Peyer's patch (tissue), 4 donors: ENCODE data around the gene XYLT1. TPM values are rescaled to one million over a fixed set of nuclear protein-coding genes. Genes with fewer than 3 reads are reported as not detected.

Experiments
- DNase-seq, 3 donors: peaks; one replicate each; pipeline ENCODE4 v3.0.0-alpha.2; 2017 to 2019
- H3K27ac ChIP-seq, 4 donors: fragments of 200-600 bp; sonication (generic); one replicate each; pipeline ENCODE4 v1.5.1; 2016 to 2019
- H3K27me3 ChIP-seq, 2 donors: fragments of 200-600 bp; sonication (generic); one replicate each; pipeline ENCODE4 v1.5.1; 2019
- H3K36me3 ChIP-seq, 3 donors: fragments of 200-600 bp; sonication (generic); one replicate each; pipeline ENCODE4 v1.5.1; 2016 to 2019
- H3K4me1 ChIP-seq, 4 donors: fragments of 200-600 bp; sonication (generic); one replicate each; pipeline ENCODE4 v1.5.1; 2016 to 2019
- H3K4me3 ChIP-seq, 4 donors: fragments of 200-600 bp; sonication (generic); 1 replicate in 3 of 4; 2 replicates in 1 of 4; pipeline ENCODE4 v1.5.1; 2016 to 2019; ENCODE audit warnings: mild to moderate bottlenecking in 1 of 4
- H3K9me3 ChIP-seq, 4 donors: fragments of 200-600 bp; sonication (generic); one replicate each; pipeline ENCODE4 v1.5.1; 2016 to 2019; ENCODE audit warnings: mild to moderate bottlenecking in 1 of 4
- POLR2A ChIP-seq, 2 donors: fragments of 450-650 bp; IDR thresholded peaks; one replicate each; pipeline ENCODE4 v1.5.1; 2017; ENCODE audit warnings: antibody characterized with exemption in 2 of 2, mild to moderate bottlenecking in 2 of 2, moderate library complexity in 2 of 2
- total RNA-seq, 4 donors: library from RNA; depleted of rRNA; stranded (reverse); fragments of >200 nt; gene quantifications; one replicate each; pipeline ENCODE4 v1.1.0, GENCODE V29; 2016
- TF ChIP-seq, protein P1 (sequence below), 6 experiments: fragments of 450-650 bp in 4 of 6; fragments of 200-600 bp in 2 of 6; sonication (generic) in 1 of 6; IDR thresholded peaks; one replicate each; pipeline ENCODE4 v1.5.1; 2017 to 2019; ENCODE audit warnings: antibody characterized with exemption in 6 of 6, mild to moderate bottlenecking in 3 of 6, moderate library complexity in 1 of 6

XYLT1 gene
- total RNA-seq, 4 donors from 2014 or later = 18.7 to 42.1 (median 37.7) TPM

DNA sequence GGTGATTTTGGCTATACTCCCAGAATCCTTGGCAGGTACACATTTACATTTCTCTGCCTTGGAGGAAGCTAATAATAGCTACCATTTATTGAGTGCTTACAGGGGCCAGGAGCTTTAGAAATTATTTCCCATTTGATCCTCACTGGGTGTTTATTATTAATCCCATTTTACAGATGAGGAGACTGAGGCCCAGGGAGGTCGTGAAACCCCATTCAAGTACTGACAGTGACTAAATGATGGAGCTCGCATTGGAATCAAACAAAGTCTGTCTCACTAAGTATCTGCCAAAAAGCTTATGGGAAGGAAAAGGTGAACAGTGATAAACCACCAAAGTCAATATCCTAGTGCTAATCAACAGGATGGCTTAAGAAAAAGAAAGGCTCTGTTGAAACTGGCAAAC is 33.3 kb upstream of the XYLT1 start:
- TF ChIP-seq, protein P1, sequence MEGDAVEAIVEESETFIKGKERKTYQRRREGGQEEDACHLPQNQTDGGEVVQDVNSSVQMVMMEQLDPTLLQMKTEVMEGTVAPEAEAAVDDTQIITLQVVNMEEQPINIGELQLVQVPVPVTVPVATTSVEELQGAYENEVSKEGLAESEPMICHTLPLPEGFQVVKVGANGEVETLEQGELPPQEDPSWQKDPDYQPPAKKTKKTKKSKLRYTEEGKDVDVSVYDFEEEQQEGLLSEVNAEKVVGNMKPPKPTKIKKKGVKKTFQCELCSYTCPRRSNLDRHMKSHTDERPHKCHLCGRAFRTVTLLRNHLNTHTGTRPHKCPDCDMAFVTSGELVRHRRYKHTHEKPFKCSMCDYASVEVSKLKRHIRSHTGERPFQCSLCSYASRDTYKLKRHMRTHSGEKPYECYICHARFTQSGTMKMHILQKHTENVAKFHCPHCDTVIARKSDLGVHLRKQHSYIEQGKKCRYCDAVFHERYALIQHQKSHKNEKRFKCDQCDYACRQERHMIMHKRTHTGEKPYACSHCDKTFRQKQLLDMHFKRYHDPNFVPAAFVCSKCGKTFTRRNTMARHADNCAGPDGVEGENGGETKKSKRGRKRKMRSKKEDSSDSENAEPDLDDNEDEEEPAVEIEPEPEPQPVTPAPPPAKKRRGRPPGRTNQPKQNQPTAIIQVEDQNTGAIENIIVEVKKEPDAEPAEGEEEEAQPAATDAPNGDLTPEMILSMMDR (IDR thresholded peaks at IDR 0.05) = no peak
- no peak for TF ChIP-seq POLR2A (IDR thresholded peaks at IDR 0.05)
- no peak overlapping the region for H3K27ac ChIP-seq
- H3K4me3 ChIP-seq = no peak overlapping the region
- no peaks in the 10 kb centered on the region for H3K36me3 ChIP-seq
- H3K4me1 ChIP-seq = no peaks in the 10 kb centered on the region
- no peak for DNase-seq
- no peaks in the 10 kb centered on the region for H3K9me3 ChIP-seq
- H3K27me3 ChIP-seq = no peaks in the 10 kb centered on the region

DNA sequence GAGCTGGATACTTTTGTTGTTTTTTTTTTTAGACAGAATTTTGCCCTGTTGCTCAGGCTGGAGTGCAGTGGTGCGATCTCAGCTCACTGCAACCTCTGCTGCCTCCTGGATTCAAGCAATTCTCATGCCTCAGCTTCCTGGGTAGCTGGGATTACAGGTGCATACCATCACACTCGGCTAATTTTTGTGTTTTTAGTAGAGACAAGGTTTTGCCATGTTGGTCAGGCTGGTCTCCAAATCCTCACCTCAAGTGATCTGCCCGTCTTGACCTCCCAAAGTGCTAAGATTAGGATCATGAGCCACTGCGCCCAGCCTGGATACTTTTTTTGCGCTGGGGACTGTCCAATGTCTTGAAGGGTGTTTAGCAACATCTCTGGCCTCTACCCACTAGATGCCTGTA is 32.6 kb upstream of the XYLT1 start:
- Histone ChIP-seq H3K27ac (no peak overlapping the region), H3K4me1 (no peaks in the 10 kb centered on the region), H3K4me3 (no peak overlapping the region), H3K36me3 (no peaks in the 10 kb centered on the region), H3K9me3 (no peaks in the 10 kb centered on the region), H3K27me3 (no peaks in the 10 kb centered on the region)
- DNase-seq = no peak
- TF ChIP-seq, protein P1 (IDR thresholded peaks at IDR 0.05) = no peak
- no peak for TF ChIP-seq POLR2A (IDR thresholded peaks at IDR 0.05)

DNA sequence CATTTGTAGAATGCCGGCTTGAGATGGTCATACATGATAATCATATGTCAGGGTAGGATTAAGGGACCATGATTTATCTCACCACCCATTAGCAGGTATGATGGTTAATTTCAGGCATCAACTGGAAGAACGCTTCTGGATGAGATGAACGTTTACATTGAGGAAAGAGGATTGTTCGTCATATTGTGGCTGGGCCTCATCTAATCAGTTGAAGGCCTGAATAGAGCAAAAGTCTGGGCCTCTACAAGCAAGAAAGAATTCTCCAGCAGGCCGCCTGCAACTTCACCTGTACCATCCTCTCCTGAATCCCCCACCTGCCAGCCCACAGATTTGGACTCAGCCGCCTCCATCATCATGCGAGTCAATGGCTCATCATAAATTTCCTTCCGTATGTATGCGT is 30.6 kb upstream of the XYLT1 start:
- H3K4me1 ChIP-seq = no peaks in the 10 kb centered on the region
- H3K9me3 ChIP-seq = no peaks in the 10 kb centered on the region
- DNase-seq = no peak
- no peak overlapping the region for H3K4me3 ChIP-seq
- H3K27ac ChIP-seq = no peak overlapping the region
- TF ChIP-seq, protein P1 (IDR thresholded peaks at IDR 0.05) = no peak
- no peak for TF ChIP-seq POLR2A (IDR thresholded peaks at IDR 0.05)
- no peaks in the 10 kb centered on the region for H3K27me3 ChIP-seq
- no peaks in the 10 kb centered on the region for H3K36me3 ChIP-seq

GRCh38 chr16:17499223-17499902 is 28.6 kb upstream of the XYLT1 start:
- H3K4me3 ChIP-seq = no peak overlapping the region
- TF ChIP-seq, protein P1 (IDR thresholded peaks at IDR 0.05) = no peak
- no peak for TF ChIP-seq POLR2A (IDR thresholded peaks at IDR 0.05)
- H3K27ac ChIP-seq = no peak overlapping the region
- no peaks in the 10 kb centered on the region for H3K9me3 ChIP-seq
- no peaks in the 10 kb centered on the region for H3K36me3 ChIP-seq
- no peaks in the 10 kb centered on the region for H3K27me3 ChIP-seq
- DNase-seq = no peak
- H3K4me1 ChIP-seq = no peaks in the 10 kb centered on the region

DNA sequence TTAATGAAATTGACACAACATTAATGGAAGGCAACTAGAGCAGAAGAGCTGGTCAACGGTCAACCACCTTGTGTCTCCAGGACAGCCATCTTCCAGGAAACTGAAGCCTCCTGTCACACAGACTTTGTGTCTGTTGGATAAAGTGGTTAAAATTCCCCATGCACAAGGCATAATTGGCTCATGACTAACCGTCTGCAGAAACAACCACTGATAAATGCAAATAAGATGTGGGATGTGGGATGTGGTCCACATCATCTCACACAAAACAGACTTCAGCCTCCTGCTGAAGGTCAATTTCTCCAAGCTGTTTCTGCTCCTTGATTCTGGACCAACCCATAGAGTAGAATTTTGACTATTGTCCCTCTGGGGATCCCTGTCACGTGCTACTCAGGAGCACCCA is 26.9 kb upstream of the XYLT1 start:
- no peak overlapping the region for H3K4me3 ChIP-seq
- no peak overlapping the region for H3K27ac ChIP-seq
- no peaks in the 10 kb centered on the region for H3K9me3 ChIP-seq
- DNase-seq = no peak
- no peaks in the 10 kb centered on the region for H3K27me3 ChIP-seq
- H3K36me3 ChIP-seq = no peaks in the 10 kb centered on the region
- H3K4me1 ChIP-seq = no peaks in the 10 kb centered on the region
- TF ChIP-seq, protein P1 (IDR thresholded peaks at IDR 0.05) = no peak
- no peak for TF ChIP-seq POLR2A (IDR thresholded peaks at IDR 0.05)

- TF ChIP-seq POLR2A (IDR thresholded peaks at IDR 0.05) = no peak
- TF ChIP-seq, protein P1 (IDR thresholded peaks at IDR 0.05) = no peak
- H3K36me3 ChIP-seq = no peaks in the 10 kb centered on the region
- H3K27ac ChIP-seq = no peak overlapping the region
- no peak overlapping the region for H3K4me3 ChIP-seq
- no peaks in the 10 kb centered on the region for H3K27me3 ChIP-seq
- H3K9me3 ChIP-seq = no peaks in the 10 kb centered on the region
- no peaks in the 10 kb centered on the region for H3K4me1 ChIP-seq
- no peak for DNase-seq
Observed at GRCh38 chr16:17496891-17497290, 26.1 kb upstream of the XYLT1 start.
